Measurements from ENCODE around the gene EFNA4.

EFNA4 gene

GRCh38 chr1:155099331-155099730 lies 35.8 kb downstream of the EFNA4 start:
- TF ChIP-seq TAF1 (IDR thresholded peaks at IDR 0.05; ENCODE audit: borderline replicate concordance, insufficient read depth, low read length) (no peak), FOXP2 (optimal IDR thresholded peaks at IDR 0.05; ENCODE audit: borderline replicate concordance, extremely low read depth, extremely low read length, insufficient read depth) (no peak), SIN3A (IDR thresholded peaks at IDR 0.05; ENCODE audit: borderline replicate concordance, insufficient read depth, low read length) (no peak), POLR2AphosphoS5 (IDR thresholded peaks at IDR 0.05; ENCODE audit: low read depth, low read length) (no peak), REST (IDR thresholded peaks at IDR 0.05; ENCODE audit: insufficient read depth in 1 of 2, low read depth in 2 of 2, low read length in 2 of 2) (no peak)

- no peak for TF ChIP-seq SIN3A (IDR thresholded peaks at IDR 0.05; ENCODE audit: borderline replicate concordance, insufficient read depth, low read length)
- no peak for TF ChIP-seq FOXP2 (optimal IDR thresholded peaks at IDR 0.05; ENCODE audit: borderline replicate concordance, extremely low read depth, extremely low read length, insufficient read depth)
- no peak for TF ChIP-seq REST (IDR thresholded peaks at IDR 0.05; ENCODE audit: insufficient read depth in 1 of 2, low read depth in 2 of 2, low read length in 2 of 2)
- TF ChIP-seq TAF1 (IDR thresholded peaks at IDR 0.05; ENCODE audit: borderline replicate concordance, insufficient read depth, low read length) = no peak
- no peak for TF ChIP-seq POLR2AphosphoS5 (IDR thresholded peaks at IDR 0.05; ENCODE audit: low read depth, low read length)
Measured at GRCh38 chr1:155103325-155103724, 39.8 kb downstream of the EFNA4 start.

- TF ChIP-seq FOXP2 (optimal IDR thresholded peaks at IDR 0.05; ENCODE audit: borderline replicate concordance, extremely low read depth, extremely low read length, insufficient read depth) (no peak), TAF1 (IDR thresholded peaks at IDR 0.05; ENCODE audit: borderline replicate concordance, insufficient read depth, low read length) (no peak), POLR2AphosphoS5 (IDR thresholded peaks at IDR 0.05; ENCODE audit: low read depth, low read length) (no peak), SIN3A (IDR thresholded peaks at IDR 0.05; ENCODE audit: borderline replicate concordance, insufficient read depth, low read length) (no peak), REST (IDR thresholded peaks at IDR 0.05; ENCODE audit: insufficient read depth in 1 of 2, low read depth in 2 of 2, low read length in 2 of 2) (no peak)
Measured at GRCh38 chr1:155104605-155105534, 41.3 kb downstream of the EFNA4 start.

GRCh38 chr1:155105604-155106011 lies 42.1 kb downstream of the EFNA4 start:
- no peak for TF ChIP-seq FOXP2 (optimal IDR thresholded peaks at IDR 0.05; ENCODE audit: borderline replicate concordance, extremely low read depth, extremely low read length, insufficient read depth)
- no peak for TF ChIP-seq REST (IDR thresholded peaks at IDR 0.05; ENCODE audit: insufficient read depth in 1 of 2, low read depth in 2 of 2, low read length in 2 of 2)
- no peak for TF ChIP-seq SIN3A (IDR thresholded peaks at IDR 0.05; ENCODE audit: borderline replicate concordance, insufficient read depth, low read length)
- no peak for TF ChIP-seq TAF1 (IDR thresholded peaks at IDR 0.05; ENCODE audit: borderline replicate concordance, insufficient read depth, low read length)
- TF ChIP-seq POLR2AphosphoS5 (IDR thresholded peaks at IDR 0.05; ENCODE audit: low read depth, low read length) = no peak

Measured in PFSK-1 (cell line).